ENCODE data around the gene PLTP. TPM values are rescaled to one million over a fixed set of nuclear protein-coding genes. Genes with fewer than 3 reads are reported as not detected.
"Not testable (repeated sequence)": the region's sequence is repeated elsewhere in the genome, so short reads cannot be mapped to it uniquely, and the experiment has no call there.

PLTP gene
- total RNA-seq, 2 donors from 2014 or later = 134 to 689 TPM

DNA sequence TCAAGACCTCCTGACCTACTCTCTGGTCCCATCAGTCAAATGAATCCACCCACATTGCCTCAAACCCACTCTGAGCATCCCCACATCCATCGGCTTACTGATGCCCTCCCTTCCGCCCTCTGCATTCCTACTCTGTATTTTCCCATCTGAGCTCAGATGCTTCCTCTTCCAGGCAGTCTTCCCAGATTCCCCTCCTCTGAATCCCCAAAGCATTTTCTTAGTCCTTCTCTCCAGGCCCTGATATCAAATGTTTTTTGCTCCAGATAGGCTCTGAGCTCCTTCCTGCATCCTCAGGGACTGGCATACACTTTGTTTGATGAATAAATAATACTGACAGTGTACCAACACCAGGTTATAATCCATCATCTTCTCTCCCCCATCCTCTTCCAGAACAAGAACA, 3.9 kb downstream of the PLTP start:
- intact Hi-C loops (cut with DNase I) = no loop called here
- DNase-seq (ENCODE audit: low spot score) = no peak

DNA sequence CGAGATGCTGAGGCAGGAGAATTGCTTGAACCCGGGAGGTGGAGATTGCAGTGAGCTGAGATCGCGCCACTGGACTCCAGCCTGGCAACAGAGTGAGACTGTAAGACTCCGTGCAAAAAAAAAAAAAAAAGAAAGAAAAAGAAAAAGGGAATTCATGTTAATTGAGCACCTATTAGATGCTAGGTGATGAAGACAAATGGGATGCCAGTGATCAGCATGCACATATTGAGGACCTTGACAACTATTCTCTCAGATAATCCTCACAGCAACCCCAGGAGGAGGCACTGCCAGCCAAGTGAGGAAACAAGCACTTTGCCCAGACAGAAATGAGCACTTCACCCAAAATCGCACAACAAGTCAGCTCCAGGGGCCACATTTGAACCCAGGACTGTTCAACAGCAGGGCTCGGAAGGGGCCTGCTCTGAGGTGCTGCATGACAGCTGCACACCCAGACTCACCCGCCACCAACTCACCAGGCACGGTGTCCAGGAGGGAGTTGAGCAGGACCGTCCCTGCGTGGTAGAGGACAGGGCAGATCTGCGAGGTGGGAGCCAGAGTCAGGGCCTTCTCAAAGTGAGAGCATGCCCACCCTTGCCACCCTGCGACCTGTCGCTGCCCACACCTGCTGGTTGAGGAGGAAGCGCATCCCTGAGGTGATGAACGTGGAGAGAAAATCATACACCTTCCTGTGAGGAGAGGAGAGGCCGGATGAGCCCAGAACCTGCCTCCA, 4.6 kb downstream of the PLTP start:
- intact Hi-C loops (cut with DNase I) = loop anchor here in 1 of 2 donors (1.0 kb wide), 1 partner anchor 30 kb away; no protein-coding TSS in a partner anchor
- DNase-seq (ENCODE audit: low spot score) = no peak

DNA sequence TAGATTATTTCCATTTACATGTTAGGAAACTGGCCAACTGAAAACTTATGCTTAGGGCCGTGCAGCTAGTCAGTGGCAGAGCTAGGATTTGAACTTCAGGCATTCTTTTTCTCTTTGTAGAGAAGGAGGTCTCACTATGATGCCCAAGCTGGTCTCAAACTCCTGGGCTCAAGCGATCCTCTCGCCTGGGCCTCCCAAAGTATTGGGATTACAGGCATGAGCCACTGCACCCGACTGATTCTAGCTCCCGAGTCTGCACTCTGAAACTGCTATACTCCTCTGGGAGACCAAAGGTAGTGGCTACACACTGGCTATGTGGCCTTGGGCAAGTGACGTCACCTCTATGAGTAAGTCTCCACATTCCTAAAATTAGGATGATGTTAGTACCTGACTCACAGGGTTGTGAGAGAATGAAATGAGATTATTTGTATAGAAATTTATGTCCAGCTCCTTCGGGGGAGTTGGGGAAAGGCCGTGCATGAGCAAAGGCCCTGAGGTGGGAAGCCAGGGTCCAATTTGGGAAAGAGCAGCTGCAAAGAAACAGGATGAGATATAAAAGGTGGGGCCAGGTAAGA, 6.4 kb downstream of the PLTP start:
- intact Hi-C loops (cut with DNase I) = no loop called here
- DNase-seq (ENCODE audit: low spot score) = no peak

DNA sequence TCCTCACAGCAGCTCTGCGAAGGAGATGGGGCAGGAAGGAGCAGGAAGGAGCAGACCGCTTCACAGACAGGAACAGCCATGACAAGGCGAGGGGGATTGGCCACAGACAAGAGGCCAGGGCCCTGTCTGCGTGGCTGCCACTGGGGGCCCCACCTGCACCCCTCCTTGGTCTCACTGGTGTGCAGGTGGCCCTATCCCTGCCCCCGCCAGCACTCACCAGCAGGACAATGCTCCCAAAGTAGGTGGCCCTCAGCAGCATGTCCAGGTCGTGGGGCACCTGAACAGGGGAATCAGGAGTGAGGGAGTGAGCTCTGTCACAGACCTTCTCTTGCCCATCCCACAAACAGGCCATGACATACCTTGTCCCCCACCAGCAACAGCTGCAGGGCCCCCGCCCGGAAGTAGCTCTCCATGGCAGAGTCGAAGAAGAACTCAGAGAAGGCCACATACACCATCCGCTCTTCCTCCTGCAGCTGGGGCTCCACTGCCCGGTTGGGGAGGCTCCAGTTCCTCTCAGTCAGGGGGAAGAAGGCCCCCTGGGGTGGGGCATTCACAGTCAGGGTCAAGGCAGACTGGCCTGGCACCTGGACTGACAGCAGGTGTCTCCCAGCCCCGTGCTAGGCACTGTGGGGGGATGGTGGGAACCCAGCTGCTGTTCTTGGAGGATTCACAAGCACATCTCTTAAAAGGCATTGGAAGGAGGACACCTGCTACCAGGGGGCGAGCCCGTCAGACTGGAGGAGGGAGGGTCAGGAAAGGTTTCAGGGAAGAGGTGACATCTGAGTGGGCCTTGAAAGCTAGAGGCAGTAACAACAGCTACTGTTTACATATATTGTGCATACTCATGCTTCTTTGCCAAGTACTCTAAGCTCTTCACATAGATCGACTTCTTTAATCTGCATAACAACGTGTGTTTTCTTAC, 7.1 kb downstream of the PLTP start:
- no peak for DNase-seq (ENCODE audit: low spot score)
- intact Hi-C loops (cut with DNase I) = no loop called here

DNA sequence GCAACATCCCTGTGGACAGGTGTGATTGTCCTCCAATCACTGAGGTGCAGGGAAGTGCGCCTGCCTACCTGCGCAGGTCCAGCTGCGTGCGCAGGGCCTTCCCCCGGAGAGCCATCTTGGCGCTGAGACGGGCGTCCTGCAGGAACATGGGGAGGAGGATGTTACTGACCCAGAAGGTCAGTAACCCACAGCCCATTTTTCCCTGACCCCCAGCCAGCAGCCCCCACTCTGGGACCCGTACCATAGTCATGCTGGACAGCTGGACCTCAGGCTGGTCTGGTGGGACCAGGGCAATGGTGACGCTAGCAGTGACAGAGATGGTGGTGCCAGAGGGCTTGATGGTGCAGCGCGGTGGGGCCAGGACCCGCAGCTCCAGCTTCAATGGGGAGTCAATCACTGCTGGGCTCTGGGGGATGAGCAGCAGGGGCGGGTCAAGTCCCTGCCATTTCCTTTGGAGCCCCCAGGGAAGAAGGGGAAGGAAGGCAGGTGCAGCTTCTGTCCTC, 9.7 kb downstream of the PLTP start:
- intact Hi-C loops (cut with DNase I) = no loop called here
- DNase-seq (ENCODE audit: low spot score) = no peak

DNA sequence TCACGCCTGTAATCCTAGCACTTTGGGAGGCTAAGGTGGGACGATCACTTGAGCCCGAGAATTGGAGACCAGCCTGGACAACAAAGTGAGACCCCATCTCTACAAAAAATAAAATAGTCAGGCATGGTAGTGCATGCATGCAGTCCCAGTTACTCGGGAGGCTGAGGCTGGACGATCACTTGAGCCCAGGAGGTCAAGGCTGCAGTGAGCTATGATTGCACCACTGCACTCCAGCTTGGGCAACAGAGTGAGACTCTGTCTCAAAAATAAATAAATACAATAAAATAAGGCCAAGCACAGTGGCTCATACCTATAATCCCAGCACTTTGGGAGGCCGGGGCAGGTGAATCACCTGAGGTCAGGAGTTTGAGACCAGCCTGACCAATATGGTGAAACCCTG, 10.6 kb downstream of the PLTP start:
- DNase-seq (ENCODE audit: low spot score); intact Hi-C loops (cut with DNase I): not testable (repeated sequence)

DNA sequence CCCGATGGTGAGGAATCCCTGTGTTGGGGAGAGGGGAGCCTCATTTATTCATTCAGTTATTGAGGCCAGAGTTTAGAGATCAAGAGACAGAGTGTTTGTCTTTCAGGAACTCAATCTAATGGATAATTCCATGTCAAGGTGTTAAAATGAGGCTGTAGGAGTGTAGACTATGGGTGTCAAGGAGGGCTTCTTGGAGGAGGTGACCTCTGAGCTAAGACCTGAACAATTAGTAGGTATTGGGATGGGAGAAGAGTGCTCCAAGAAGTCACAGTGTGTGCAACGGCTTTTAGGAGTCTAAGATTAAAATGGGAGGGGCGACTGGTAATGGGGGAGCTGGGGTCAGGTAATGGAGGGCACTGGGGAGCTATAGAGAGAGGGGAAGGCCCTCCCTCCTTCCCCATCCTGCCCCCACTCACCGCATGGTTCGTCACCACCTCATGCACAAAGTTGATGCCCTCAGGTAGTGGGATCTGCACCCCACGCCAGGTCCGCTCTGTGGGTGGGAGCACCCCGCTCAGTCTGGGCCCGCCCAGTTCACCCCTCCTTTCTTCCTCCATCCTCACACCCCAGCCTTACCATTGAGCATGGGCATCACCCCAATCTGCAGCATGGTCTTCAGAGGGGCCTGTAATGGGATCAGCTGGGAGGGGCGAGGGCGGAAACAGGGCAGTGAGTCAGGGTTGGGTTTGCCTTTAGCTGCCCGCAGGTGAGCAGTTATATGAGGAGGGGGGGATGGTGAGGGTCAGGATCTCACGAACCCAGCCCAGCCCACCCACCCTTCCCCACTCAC, 12.7 kb downstream of the PLTP start:
- intact Hi-C loops (cut with DNase I) = no loop called here

DNA sequence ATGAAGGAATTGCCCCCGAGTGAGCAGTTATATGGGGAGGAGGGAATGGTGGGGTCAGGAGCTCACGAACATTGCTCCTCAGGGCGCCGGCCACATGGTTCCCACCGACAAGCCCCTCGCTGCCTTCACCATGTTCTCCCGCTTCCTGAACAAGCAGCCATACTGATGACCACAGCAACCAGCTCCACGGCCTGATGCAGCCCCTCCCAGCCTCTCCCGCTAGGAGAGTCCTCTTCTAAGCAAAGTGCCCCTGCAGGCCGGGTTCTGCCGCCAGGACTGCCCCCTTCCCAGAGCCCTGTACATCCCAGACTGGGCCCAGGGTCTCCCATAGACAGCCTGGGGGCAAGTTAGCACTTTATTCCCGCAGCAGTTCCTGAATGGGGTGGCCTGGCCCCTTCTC, 13.7 kb downstream of the PLTP start:
- intact Hi-C loops (cut with DNase I) = no loop called here
- DNase-seq (ENCODE audit: low spot score) = no peak

More for the DNA sequence above, 12.7 kb downstream of the PLTP start:
- DNase-seq (ENCODE audit: low spot score) = no peak

DNA sequence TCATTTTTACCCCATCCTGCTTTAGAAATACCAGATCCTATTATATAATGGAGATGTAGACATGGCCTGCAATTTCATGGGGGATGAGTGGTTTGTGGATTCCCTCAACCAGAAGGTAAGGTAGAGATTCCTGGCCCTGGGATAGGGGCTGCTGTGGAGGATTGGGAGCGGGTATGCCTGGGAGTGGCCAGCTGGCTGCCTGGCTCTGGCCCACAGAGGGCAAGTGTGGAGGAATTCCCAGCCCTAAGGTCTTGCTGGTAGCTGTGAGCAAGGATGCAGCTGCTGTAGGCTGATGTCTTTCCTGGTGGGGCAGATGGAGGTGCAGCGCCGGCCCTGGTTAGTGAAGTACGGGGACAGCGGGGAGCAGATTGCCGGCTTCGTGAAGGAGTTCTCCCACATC, 14.3 kb downstream of the PLTP start:
- intact Hi-C loops (cut with DNase I) = no loop called here

DNA sequence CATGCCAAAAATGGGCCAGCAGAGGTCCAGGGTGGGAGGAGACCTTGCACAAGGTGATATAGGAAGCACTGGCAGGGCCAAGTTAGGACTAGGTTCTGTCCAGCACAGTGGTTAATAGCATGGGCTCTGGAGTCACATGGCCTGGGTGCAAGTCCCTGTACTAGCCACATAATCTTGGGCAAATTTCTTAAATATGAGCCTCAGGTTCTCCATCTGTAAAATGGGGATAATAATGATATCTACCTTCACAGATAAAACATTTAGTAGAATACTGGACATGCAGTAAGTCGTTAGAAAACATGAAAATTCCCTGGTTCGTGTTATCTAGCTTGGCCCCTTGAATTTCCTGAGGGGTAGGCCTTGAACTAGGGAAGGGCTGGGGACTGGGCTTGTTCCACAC, 14.7 kb downstream of the PLTP start:
- intact Hi-C loops (cut with DNase I) = no loop called here
- DNase-seq (ENCODE audit: low spot score) = no peak

More for the DNA sequence above, 14.3 kb downstream of the PLTP start:
- no peak for DNase-seq (ENCODE audit: low spot score)

DNA sequence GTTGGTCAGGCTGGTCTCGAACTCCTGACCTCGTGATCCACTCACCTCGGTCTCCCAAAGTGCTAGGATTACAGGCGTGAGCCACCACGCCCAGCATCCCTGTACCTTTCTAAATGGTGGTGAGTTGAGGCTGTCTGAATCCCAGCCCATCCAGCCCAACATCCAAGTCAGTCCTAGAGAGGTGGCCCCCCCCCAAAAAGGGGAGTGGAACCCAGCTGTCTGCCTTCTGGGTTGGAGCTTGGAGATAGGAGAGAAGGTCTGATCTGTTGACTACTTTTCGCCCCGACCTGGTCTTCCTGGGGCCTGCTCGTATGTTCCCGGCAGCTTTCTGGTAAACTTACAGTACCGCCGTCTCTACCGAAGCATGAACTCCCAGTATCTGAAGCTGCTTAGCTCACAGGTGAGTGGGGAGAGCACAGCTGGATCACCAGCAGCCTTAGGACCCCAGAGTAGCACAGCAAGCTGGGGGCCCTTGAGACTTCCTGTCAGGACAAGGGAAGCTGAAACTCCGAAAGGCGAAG, 15.3 kb downstream of the PLTP start:
- intact Hi-C loops (cut with DNase I) = no loop called here

DNA sequence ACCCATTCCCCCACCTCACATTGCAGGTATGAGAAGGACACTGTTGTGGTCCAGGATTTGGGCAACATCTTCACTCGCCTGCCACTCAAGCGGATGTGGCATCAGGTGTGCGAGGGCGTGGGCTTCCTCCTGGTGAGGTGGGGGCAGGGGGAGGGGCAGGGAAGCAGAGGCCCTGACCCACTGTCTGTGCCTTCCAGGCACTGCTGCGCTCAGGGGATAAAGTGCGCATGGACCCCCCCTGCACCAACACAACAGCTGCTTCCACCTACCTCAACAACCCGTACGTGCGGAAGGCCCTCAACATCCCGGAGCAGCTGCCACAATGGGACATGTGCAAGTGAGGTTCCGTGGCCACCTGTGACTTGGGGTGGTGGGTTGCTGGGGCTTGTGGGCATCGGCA, 17.2 kb downstream of the PLTP start:
- peak; percentile 84 for DNase-seq (ENCODE audit: low spot score)
- intact Hi-C loops (cut with DNase I) = no loop called here

More for the DNA sequence above, 15.3 kb downstream of the PLTP start:
- no peak for DNase-seq (ENCODE audit: low spot score)

DNA sequence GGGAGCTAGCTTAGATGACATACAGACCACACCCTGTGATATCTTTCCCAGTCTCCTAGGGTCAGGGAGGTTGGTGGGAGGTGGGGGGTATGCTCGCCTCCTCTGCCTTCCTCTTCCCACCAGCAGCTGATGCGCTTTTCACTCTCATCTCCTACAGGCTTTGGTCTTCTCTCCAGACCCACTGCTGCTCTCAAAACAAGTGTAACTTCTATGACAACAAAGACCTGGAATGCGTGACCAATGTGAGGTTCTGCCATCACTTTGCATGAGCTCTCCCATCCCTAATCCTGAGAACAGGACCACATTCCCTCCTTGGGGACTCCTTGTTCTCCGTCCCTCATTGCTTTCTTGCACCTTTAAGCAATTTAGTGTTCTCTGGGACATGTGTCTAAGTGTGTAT, 18.1 kb downstream of the PLTP start:
- DNase-seq (ENCODE audit: low spot score) = no peak
- intact Hi-C loops (cut with DNase I) = no loop called here

DNA sequence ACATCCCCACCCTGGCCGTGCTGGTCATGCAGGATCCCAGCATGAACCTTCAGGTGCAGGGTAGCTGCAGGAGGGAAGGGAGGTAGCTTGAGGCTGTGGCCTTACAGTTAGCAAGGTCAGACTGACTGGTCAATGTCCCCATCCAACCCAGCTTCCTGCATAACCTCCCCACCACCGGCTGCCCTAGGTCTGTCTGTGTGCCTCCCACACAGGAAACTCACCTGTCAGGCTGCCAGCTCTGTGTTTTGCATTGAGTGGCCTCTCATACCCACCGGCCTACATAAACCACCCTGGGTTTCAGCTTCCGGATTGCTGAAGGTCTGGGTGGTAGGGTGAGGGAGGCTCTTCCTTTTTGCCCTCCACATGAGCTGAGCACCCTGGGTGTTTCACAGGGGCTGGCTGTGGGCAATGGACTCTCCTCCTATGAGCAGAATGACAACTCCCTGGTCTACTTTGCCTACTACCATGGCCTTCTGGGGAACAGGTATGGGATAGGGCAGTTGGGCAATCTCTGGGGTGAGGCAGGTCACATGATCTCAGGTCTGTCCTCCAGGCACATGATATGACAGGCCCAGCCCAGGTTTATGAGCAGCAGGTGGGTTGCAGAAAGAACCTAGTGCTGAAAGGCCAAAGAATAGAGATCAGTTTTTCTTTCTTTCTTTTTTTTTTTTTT, 19.0 kb downstream of the PLTP start:
- intact Hi-C loops (cut with DNase I) = no loop called here
- no peak for DNase-seq (ENCODE audit: low spot score)

DNA sequence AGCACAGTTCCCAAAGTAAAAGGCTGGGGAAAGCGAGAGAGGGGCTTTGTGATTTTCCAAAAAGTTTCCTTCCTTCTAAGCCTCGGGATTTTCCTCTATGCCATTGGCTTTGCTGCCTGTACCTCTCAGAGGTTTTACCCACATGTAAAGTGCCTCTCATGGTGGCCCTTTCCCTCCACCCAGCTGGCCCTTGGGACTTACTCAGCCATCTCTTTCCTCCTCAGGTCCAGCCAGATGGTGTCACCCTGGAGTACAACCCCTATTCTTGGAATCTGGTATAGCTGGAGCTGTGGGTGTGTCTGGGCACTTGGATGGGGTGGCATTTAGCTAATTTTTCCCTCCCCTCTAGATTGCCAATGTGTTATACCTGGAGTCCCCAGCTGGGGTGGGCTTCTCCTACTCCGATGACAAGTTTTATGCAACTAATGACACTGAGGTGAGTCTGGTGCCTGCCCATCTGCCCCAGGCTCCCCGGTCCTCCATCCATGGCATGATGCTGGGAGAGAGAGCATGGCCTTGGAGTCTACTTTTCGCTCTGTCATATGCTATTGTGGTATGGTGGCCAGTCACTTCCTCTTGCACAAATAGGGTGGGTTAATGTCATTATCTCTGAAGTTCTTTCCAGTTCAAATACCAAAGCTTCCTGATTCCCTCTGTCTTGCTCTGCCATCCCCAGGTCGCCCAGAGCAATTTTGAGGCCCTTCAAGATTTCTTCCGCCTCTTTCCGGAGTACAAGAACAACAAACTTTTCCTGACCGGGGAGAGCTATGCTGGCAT, 19.7 kb downstream of the PLTP start:
- DNase-seq (ENCODE audit: low spot score) = peak; percentile 73
- intact Hi-C loops (cut with DNase I) = no loop called here

DNA sequence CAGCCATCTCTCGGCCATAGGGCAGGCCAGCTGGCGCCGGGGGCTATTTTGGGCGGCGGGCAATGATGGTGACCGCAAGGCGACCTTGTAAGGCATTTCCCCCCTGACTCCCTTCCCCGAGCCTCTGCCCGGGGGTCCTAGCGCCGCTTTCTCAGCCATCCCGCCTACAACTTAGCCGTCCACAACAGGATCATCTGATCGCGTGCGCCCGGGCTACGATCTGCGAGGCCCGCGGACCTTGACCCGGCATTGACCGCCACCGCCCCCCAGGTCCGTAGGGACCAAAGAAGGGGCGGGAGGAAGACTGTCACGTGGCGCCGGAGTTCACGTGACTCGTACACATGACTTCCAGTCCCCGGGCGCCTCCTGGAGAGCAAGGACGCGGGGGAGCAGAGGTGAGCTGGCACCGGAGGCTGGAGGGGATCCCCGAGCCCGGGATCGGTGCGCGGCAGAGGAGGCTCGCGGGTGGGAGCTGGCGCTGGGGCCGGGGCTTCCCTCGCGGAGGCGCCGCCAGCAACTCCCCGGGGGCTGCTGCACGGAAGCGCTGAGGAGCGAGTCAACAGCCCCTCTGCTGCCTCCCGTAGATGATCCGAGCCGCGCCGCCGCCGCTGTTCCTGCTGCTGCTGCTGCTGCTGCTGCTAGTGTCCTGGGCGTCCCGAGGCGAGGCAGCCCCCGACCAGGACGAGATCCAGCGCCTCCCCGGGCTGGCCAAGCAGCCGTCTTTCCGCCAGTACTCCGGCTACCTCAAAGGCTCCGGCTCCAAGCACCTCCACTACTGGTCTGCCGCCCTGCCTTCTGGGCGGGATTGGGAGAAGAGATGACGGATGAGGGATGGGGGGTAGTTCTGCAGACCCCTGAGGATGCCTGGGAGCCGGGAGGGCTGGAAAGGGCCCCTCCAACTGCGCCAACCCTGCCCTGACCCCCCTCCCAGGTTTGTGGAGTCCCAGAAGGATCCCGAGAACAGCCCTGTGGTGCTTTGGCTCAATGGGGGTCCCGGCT, 20.7 kb downstream of the PLTP start, which contains the start of the genes CTSA and NEURL2:
Gene CTSA (plus strand): TSS at position 351 of the 999 bp plus-strand sequence. CDS start 234 bp downstream, at position 585.
Gene NEURL2 (minus strand): TSS at position 224 of the 999 bp plus-strand sequence. CDS start 217 bp downstream, at position 7.
- intact Hi-C loops (cut with DNase I) = no loop called here
- peak; percentile 98 for DNase-seq (ENCODE audit: low spot score)
